ENCODE results near the gene APOBEC3G.

Gene APOBEC3G

GRCh38 chr22:39133871-39134270 is 56.8 kb downstream of the APOBEC3G start:
- Histone ChIP-seq H3K79me2 (ENCODE audit: insufficient read depth, low read length) (no peaks in the 10 kb centered on the region), H3K9me2 (ENCODE audit: low read depth, low read length) (no peaks in the 10 kb centered on the region), H3K9me3 (ENCODE audit: low read length) (no peaks in the 10 kb centered on the region), H3K27me3 (ENCODE audit: insufficient read depth, low read length) (peaks cover under 1% of the 10 kb centered on the region; the same call in 1 of the 2 replicates), H3F3A (ENCODE audit: insufficient read depth, low read length) (no peaks in the 10 kb centered on the region), H4K20me1 (ENCODE audit: insufficient read depth, low read length) (no peaks in the 10 kb centered on the region), H3K4me2 (ENCODE audit: low read length) (no peak overlapping the region), H3K9ac (ENCODE audit: low read length) (no peak overlapping the region), H3K4me1 (ENCODE audit: insufficient read depth, low read length, severe bottlenecking) (no peaks in the 10 kb centered on the region), H3K4me3 (ENCODE audit: low read depth, low read length, poor library complexity, severe bottlenecking) (no peak overlapping the region), H2AFZ (ENCODE audit: low read length) (no peak overlapping the region), H3K27ac (ENCODE audit: low read depth, low read length, poor library complexity, severe bottlenecking) (no peak overlapping the region), H3K36me3 (ENCODE audit: insufficient read depth, low read length) (peaks cover 8% of the 10 kb centered on the region; the same call in 1 of the 2 replicates)
- TF ChIP-seq CTCF (IDR thresholded peaks at IDR 0.05; ENCODE audit: low read length) = no peak
- no peak for TF ChIP-seq EZH2 (IDR thresholded peaks at IDR 0.05; ENCODE audit: borderline replicate concordance, low read length)

DNA sequence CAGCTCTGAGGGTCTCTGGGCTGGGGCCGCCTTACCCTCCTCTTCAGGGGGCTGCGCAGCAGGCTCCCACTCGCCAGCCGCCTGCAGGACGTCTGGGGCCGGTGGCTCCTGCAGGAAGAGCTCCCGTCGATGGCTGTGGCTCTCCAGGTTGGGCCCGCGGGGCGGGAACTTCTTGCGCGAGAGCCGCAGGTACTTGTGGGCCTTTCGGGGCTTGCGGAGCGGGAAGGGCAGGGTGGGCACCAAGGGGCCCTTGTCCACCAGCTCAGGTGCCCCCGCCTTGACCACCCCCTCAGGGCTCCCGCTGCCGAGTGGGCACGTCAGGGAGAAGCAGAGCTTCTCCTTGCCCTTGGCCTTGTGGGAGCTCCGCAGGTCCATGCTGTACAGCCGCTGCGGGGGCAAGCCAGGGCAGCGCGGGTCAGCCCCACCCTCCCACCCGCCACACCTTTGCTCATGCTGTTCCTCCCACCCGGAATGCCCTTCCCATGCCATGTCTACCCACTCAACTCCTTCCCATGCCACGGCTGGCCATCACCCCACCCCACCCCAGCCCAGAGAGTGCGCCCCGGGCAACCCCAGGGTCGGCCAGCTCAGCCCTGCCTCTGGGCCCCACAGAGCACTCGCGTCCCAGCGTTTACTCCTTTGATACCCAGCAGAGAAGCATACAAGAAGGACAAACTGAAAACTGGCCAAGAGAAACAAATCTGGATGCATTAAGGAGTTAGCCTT is 57.5 kb downstream of the APOBEC3G start:
- H3F3A ChIP-seq (ENCODE audit: insufficient read depth, low read length) = no peaks in the 10 kb centered on the region
- H2AFZ ChIP-seq (ENCODE audit: low read length) = no peak overlapping the region
- H3K79me2 ChIP-seq (ENCODE audit: insufficient read depth, low read length) = no peaks in the 10 kb centered on the region
- TF ChIP-seq EZH2 (IDR thresholded peaks at IDR 0.05; ENCODE audit: borderline replicate concordance, low read length) (no peak), CTCF (IDR thresholded peaks at IDR 0.05; ENCODE audit: low read length) (no peak)
- H3K4me1 ChIP-seq (ENCODE audit: insufficient read depth, low read length, severe bottlenecking) = no peaks in the 10 kb centered on the region
- H3K9me2 ChIP-seq (ENCODE audit: low read depth, low read length) = no peaks in the 10 kb centered on the region
- H3K9me3 ChIP-seq (ENCODE audit: low read length) = no peaks in the 10 kb centered on the region
- no peaks in the 10 kb centered on the region for H3K27me3 ChIP-seq (ENCODE audit: insufficient read depth, low read length)
- H3K27ac ChIP-seq (ENCODE audit: low read depth, low read length, poor library complexity, severe bottlenecking) = no peak overlapping the region
- peaks cover 11% of the 10 kb centered on the region; the same call in 1 of the 2 replicates for H3K36me3 ChIP-seq (ENCODE audit: insufficient read depth, low read length)
- H4K20me1 ChIP-seq (ENCODE audit: insufficient read depth, low read length) = no peaks in the 10 kb centered on the region
- H3K9ac ChIP-seq (ENCODE audit: low read length) = no peak overlapping the region
- no peak overlapping the region for H3K4me3 ChIP-seq (ENCODE audit: low read depth, low read length, poor library complexity, severe bottlenecking)
- no peak overlapping the region for H3K4me2 ChIP-seq (ENCODE audit: low read length)

DNA sequence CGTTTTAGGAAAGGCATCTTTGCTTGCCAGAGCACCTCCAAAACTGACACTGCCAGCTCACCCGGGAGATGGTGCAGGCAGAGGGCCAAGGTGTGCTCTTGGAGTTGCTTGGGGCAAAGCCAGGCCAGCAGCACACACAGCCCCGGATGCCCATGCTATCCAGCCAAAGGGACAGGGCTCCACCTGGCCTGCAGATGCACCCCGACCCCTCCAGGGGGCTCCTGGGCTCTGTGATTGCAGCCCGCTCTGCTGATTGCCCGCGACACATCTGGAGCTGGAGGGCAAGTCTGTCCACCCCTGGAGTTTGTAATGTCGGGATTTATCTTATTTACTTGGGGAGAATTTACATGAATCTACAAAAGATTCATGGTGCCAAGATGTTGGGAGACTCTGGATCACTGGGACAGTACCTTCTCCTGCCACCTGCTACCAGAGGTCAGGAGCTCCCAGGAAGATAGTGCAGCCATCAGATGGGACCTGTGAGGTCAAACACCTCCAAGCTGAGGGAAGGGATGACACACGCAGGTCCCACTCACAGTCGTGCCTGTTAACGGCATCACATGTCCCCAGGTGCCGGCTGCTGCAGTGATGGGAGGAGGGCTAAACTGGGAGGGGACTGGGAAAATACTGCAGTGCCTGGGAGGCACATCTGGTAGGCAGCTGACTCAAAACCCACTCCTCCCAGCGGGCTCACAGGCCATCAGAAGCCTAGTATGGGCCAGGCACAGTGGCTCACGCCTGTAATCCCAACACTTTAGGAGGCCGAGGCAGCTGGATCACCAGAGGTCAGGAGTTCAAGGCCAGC is 58.2 kb downstream of the APOBEC3G start:
- TF ChIP-seq CTCF (IDR thresholded peaks at IDR 0.05; ENCODE audit: low read length) (peak; percentile 54), EZH2 (IDR thresholded peaks at IDR 0.05; ENCODE audit: borderline replicate concordance, low read length) (no peak)
- no peaks in the 10 kb centered on the region for H3K9me2 ChIP-seq (ENCODE audit: low read depth, low read length)
- no peaks in the 10 kb centered on the region for H3K4me1 ChIP-seq (ENCODE audit: insufficient read depth, low read length, severe bottlenecking)

More for the DNA sequence above, 58.2 kb downstream of the APOBEC3G start:
- Histone ChIP-seq H3K79me2 (ENCODE audit: insufficient read depth, low read length) (no peaks in the 10 kb centered on the region), H2AFZ (ENCODE audit: low read length) (no peak overlapping the region), H3K27me3 (ENCODE audit: insufficient read depth, low read length) (no peaks in the 10 kb centered on the region), H3F3A (ENCODE audit: insufficient read depth, low read length) (no peaks in the 10 kb centered on the region), H3K36me3 (ENCODE audit: insufficient read depth, low read length) (peaks cover 11% of the 10 kb centered on the region; the same call in 1 of the 2 replicates), H3K9ac (ENCODE audit: low read length) (no peak overlapping the region), H3K4me3 (ENCODE audit: low read depth, low read length, poor library complexity, severe bottlenecking) (no peak overlapping the region), H4K20me1 (ENCODE audit: insufficient read depth, low read length) (no peaks in the 10 kb centered on the region), H3K4me2 (ENCODE audit: low read length) (no peak overlapping the region), H3K9me3 (ENCODE audit: low read length) (no peaks in the 10 kb centered on the region), H3K27ac (ENCODE audit: low read depth, low read length, poor library complexity, severe bottlenecking) (no peak overlapping the region)
